GM18868 (cell line): ENCODE results near the gene SEC14L5.
"Not testable (repeated sequence)": the region's sequence is repeated elsewhere in the genome, so short reads cannot be mapped to it uniquely, and the experiment has no call there.

Experiments
- ATAC-seq: cut with Tn5 transposase; IDR thresholded peaks from one replicate; pipeline ENCODE4 v1.9.1; 2021; ENCODE audit warnings: mild to moderate bottlenecking, moderate library complexity; ENCODE audit not compliant: unreplicated experiment

Gene SEC14L5

DNA sequence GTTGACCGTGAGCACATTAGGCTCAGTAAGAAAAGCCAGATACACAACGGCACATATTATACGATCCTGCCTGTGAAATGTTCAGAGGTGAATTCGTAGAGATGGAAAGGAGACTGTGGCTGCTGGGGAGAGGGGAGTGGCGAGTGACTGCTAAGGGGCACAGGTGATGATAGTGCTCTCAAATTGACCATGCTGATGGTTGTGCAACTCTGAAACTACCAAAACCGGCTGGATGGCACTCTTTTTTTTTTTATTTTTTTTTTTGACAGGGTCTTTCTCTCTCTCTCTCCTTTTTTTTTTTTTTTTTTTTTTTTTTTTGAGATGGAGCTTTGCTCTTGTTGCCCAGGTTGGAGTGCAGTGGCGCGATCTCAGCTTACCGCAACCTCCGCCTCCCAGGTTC lies 8.1 kb upstream of the SEC14L5 start:
- no peak for ATAC-seq

GRCh38 chr16:4951583-4951982 lies 6.5 kb upstream of the SEC14L5 start:
- ATAC-seq = not testable (repeated sequence)

DNA sequence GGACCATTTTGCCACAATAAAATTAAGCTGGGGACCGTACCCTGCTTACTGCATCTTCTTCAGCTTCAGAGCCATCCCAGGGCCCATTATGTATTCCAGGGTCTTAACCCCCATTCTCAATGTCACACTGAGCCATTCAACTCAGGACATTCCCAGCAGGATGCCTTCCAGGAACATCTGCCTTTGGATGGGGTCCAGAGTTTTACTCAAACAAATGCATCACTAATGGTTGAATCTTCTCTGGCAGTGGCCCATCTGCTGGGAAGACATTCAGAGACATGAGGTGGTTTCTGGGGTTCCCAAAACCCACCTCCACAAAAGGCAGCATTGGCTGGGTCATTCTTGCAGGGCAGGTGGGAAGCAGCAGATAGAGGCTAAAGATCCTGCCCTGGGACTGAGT lies 3.4 kb upstream of the SEC14L5 start:
- ATAC-seq = no peak

DNA sequence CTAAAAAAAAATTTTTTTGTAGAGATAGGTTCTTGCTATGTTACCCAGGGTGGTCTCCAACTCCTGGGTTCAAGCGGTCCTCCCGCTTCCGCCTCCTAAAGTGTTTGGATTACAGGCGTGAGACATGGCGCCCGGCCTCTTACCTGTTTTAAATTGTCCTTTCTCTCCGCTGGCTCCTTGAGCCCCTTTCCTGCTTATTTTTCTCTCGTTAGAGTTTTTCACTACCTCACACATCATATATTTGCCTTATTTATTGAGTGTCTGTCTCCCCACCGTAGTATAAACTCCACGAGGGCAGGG lies 760 bp upstream of the SEC14L5 start:
- no peak for ATAC-seq

- no peak for ATAC-seq
Measured at GRCh38 chr16:4958510-4959438, 644 bp downstream of the SEC14L5 start.

DNA sequence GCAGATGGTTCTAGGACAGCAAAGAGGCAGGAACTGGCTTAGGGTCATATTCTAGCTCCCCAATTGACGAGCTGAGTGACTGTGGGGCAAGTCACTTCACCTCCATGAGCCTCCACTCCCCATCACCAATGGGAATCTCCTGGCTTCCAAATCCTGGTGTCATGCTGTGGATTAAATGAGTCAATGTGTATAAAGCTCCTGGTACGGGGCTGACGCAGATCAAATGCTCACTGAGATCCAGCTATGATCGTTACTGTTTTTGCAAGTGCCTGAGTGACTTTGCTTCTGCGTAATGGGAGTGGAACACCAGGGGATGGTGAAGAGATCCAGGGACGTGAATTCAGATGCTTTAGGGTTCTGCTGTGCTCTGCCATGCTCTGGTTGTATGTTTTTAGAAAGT lies 2.4 kb downstream of the SEC14L5 start:
- no peak for ATAC-seq

DNA sequence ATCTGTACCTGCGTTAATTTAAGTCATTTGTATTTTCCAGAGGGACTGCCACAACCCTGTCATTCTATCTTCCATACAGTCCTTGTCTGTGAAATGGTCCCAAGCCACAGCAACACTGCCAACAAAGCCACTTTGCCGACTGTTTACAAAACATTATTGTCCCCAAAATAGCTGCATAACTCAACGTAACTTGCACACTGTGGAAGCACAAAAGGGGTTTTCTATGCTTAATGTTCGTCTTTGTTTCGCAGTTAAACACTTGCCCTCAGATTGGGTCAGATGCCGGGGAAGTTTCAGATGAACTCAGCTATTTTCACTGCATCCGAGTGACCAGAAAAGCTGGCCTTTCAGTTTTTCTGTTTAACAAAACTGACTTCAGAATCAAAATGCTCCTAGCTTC lies 4.6 kb downstream of the SEC14L5 start:
- ATAC-seq = no peak

- ATAC-seq = not testable (repeated sequence)
Measured at GRCh38 chr16:4963527-4963926, 5.4 kb downstream of the SEC14L5 start.

DNA sequence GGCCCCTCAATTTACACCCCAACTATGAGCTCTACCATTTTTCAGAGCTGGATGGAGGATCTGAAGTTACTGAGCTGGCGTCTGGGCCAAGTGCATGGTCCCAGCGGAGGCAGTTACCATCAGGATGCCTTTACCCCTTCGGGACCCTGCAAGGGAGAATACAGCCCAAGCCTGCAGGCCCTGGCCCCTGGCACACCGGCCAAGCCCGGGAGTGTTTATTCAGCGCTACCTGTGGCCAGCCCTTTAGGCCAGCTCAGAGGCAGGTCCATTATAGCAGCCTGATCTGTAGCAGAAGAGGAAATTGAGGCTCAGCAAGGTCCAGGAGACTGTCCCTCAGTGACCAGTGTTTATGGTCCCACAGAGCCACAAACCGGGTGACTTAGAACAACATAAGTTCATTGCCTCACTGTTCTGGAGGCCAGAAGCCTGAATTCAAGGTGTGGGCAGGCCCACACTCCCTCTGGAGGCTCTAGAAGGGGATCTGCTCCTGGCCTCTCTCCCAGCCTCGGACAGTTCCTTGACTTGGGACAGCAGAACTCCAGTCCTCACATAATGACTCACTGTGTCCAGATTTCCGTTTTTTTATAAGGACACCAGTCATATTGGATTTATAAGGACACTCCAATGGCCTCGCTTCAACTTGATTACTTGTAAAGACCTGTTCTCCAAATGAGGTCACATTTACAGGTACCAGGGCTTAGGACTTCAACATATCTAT lies 8.8 kb downstream of the SEC14L5 start:
- no peak for ATAC-seq

GRCh38 chr16:4968278-4968677 lies 10.1 kb downstream of the SEC14L5 start:
- ATAC-seq = not testable (repeated sequence)

GRCh38 chr16:4968879-4969483 lies 10.9 kb downstream of the SEC14L5 start:
- no peak for ATAC-seq

DNA sequence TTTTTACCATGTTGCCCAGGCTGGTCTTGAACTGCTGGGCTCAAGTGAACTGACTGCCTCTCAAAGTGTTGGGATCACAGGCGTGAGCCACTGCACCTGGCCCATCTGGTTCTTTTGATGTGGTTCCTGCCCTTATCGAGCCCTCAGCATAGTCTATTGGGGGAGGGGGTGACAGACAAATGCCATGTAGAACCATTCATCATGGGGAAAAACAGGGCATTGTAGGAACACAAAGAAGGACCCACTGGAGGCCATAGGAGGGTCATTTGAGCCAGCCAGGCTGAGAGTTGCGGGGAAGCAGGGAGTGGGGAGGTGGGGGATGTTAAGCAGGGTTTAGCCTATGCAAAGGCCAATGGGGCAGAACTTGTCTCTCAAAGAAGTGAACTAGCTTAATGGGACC lies 11.9 kb downstream of the SEC14L5 start:
- no peak for ATAC-seq

DNA sequence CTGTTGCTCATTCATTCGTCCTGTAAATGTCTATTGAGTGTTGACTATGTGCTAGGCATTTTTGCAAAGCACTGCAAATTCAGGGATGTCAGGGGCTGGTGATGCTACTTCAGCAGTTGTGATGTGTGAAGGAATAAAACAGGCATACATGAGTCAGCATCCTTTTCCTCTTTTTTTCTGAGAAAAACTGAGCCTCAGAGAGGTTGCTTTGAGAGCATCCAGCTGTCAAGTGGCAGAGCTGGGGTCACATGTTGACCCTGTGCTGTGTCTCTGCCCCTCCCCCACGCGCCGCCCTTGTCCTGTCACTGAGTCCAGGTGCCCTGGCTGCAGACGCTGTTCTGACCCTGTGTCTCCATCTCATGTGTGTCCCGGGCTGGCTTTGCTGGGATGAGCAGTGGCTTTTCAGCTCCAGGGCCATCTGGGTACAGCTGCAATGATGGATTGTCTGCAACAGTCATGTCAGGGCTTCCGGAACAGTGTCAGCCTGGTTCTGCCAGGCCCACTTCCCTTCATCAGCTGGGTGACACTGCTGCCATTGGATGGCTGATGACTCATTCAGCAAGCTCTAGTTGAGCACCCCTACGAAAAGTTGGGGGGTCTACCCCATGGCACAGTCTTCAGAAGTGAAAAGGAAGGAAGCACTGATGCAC lies 14.9 kb downstream of the SEC14L5 start:
- ATAC-seq = no peak

DNA sequence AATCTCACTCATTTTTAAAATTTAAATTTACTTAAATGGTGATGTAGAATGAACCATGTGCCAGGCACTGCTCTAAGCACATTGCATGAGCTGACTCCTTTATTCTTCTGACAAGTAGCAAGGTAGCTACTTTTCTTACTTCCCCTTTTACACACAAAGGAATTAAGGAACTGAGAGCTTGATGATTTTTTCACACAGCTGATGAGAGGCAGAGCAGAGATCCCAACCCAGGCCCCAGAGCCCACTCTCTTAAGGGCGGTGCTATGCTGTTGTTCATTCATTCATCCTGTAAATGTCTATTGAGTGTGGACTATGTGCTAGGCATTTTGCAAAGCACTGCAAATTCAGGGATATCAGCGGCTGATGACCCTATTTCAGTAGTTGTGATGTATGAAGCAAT lies 17.9 kb downstream of the SEC14L5 start:
- peak; percentile 99 for ATAC-seq

DNA sequence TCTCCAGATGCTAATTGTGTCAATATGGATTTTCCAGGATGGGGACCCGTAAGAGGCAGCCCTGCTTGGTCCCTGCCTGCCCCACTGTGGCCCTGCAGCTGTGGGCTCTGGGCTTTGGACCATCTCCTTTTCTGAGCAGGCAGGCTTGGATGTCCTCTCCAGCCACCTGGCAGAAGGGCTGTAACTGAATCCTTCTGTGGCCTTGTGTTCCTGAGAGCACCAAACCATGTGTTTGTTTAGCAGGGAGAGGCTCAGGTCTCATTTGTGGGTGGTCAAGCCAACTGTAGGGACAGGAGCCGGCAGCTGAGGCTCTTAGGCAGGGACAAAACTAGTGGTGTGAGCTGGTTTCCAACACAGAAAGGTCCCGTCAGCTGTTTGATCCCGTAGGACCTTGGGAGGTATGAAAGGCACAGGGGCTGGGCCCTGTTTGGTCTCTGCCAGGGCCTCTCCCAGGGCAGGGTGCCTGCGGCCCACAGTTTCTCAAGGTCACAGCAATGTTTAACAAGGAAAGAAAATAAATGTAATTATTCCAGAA lies 18.5 kb downstream of the SEC14L5 start:
- no peak for ATAC-seq

DNA sequence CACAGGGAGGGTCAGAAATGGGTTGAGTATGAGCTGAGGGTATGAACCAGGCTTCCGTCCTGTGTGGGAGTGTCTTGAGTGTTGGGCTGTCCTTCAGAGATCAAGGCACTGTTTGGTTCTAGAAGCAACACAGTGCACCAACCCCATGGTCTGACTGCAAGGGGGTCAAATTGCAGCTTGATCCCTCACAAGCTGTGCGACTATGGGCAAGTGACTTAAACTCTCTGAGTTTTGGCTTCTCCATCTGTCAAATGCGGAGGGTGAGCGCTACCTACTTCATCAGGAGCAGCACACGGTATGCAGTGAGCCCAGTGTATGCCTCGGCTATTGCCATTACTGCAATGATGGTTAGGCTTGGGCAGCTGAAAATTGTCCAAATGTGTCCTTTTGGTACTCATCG lies 21.0 kb downstream of the SEC14L5 start:
- ATAC-seq = no peak

GRCh38 chr16:4979736-4980660 lies 21.9 kb downstream of the SEC14L5 start:
- ATAC-seq = no peak

DNA sequence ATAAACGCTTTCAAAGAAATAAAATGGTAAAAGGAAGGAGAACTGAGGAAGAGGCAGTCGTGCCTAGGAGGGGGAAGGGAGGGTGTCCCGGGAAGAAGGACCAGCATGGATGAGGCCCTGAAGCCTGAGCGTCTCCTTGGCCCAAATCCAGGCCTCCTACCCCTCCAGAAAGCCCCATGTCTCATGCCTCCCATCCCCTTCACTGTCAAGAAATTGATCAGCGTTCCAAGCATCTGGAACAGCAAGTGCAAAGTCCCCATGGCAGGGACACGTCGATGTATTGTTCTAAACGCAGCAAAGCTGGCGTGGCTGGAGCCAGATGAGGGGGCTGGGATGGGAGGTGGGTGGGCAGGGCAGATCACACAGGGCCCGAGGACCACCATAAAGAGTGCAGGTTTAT lies 22.6 kb downstream of the SEC14L5 start:
- no peak for ATAC-seq

DNA sequence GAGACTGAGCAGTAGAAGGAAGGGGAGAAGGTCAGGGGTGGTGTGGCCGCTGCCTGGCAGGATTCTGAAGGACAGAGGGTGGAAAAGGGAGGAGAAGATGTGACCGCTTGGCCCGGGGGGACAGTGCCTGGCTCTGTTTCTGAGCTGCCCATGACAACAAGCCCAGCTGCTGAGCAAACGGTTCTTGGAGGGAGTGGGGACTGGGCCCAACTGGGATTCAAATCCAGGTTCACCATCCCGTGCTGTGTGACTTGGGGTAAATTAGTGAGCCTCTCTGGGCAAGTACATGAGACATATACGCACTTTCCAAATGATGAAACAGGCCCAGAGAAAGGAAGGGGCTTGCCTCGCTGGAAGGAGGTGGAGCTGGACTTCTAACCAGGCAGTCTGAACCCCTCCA lies 23.3 kb downstream of the SEC14L5 start:
- ATAC-seq = no peak
